DOHH2 (cell line): ENCODE results near the gene HMGXB3.

Experiments used
- H3F3A ChIP-seq: fragments of 200-600 bp; sonication (generic), shearing (Covaris generic); 2 replicates; pipeline ENCODE4 v1.6.0; 2016; ENCODE audit warnings: antibody characterized with exemption, mild to moderate bottlenecking; ENCODE audit not compliant: control insufficient read depth, insufficient read depth
- H3K27ac ChIP-seq: fragments of 200-600 bp; sonication (generic); 2 replicates; pipeline ENCODE4 v1.5.1; 2014; ENCODE audit warnings: low read depth, mild to moderate bottlenecking, low read length, moderate library complexity
- H3K27me3 ChIP-seq: fragments of 200-600 bp; sonication (generic); 2 replicates; pipeline ENCODE4 v1.6.1; 2014; ENCODE audit warnings: mild to moderate bottlenecking, low read length, mixed read lengths; ENCODE audit not compliant: control insufficient read depth
- H3K36me3 ChIP-seq: fragments of 200-600 bp; sonication (generic); 2 replicates; pipeline ENCODE4 v1.6.1; 2014; ENCODE audit warnings: mild to moderate bottlenecking, low read length, moderate library complexity, mixed read lengths; ENCODE audit not compliant: control insufficient read depth
- H3K4me1 ChIP-seq: fragments of 200-600 bp; sonication (generic); 2 replicates; pipeline ENCODE4 v1.6.1; 2014; ENCODE audit warnings: mild to moderate bottlenecking, low read length, mixed read lengths; ENCODE audit not compliant: control insufficient read depth
- H3K4me2 ChIP-seq: fragments of 200-600 bp; sonication (generic); 2 replicates; pipeline ENCODE4 v1.6.0; 2014; ENCODE audit warnings: mild to moderate bottlenecking, low read length, moderate library complexity
- H3K4me3 ChIP-seq: fragments of 200-600 bp; sonication (generic); 2 replicates; pipeline ENCODE4 v1.5.1; 2014; ENCODE audit warnings: mild to moderate bottlenecking, low read length, mixed read lengths
- H3K79me2 ChIP-seq: fragments of 200-600 bp; sonication (generic); 2 replicates; pipeline ENCODE4 v1.6.1; 2014; ENCODE audit warnings: mild to moderate bottlenecking, low read length, mixed read lengths; ENCODE audit not compliant: control insufficient read depth
- H3K9me2 ChIP-seq: fragments of 200-600 bp; sonication (generic); replicated peaks from 2 replicates; pipeline ENCODE4 v1.6.1; 2014; ENCODE audit warnings: mild to moderate bottlenecking, low read length, mixed read lengths; ENCODE audit not compliant: control insufficient read depth
- H3K9me3 ChIP-seq: fragments of 200-600 bp; sonication (generic); 2 replicates; pipeline ENCODE4 v1.6.1; 2014; ENCODE audit warnings: antibody characterized with exemption, low read length, mixed read lengths; ENCODE audit not compliant: control insufficient read depth, insufficient read depth
- H4K20me1 ChIP-seq: fragments of 200-600 bp; sonication (generic); 2 replicates; pipeline ENCODE4 v1.6.0; 2014; ENCODE audit warnings: low read depth, mild to moderate bottlenecking, antibody characterized with exemption, low read length, moderate library complexity; ENCODE audit not compliant: control insufficient read depth, insufficient read depth
- CTCF ChIP-seq: fragments of 200-600 bp; sonication (generic); IDR thresholded peaks from one replicate; pipeline ENCODE4 v1.5.1; 2014; ENCODE audit warnings: antibody characterized with exemption, mild to moderate bottlenecking, low read depth, low read length; ENCODE audit not compliant: poor library complexity, severe bottlenecking
- EZH2phosphoT487 ChIP-seq: fragments of 200-600 bp; sonication (generic); IDR thresholded peaks from 2 replicates; pipeline ENCODE4 v1.6.1; 2017; ENCODE audit warnings: borderline replicate concordance, mild to moderate bottlenecking, antibody characterized with exemption, low read length, moderate library complexity, mixed read lengths

Gene HMGXB3

DNA sequence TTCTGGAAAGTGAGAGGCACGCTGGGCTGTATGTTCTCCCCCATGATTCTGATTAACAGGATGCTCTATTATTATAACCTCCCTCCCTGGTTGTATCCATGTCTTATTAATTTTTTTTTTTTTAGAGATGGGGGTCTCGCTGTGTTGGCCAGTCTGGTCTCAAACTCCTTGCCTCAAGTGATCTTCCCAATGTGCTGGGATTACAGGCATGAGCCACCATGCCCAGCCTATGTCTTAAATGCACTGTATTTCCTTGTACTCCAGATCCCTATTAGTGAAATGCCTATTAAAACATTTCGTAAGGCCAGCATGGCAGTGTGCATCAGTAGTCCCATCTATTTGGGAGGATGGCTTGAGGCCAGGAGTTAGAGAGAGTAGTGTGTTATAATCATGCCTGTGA lies 7.1 kb upstream of the HMGXB3 start:
- no peaks in the 10 kb centered on the region for H3K9me2 ChIP-seq
- 0 out of 2 replicates have a peak, but pooled peaks cover 3% of the 10 kb centered on the region for H3F3A ChIP-seq
- no peaks in the 10 kb centered on the region for H3K27me3 ChIP-seq
- H3K4me3 ChIP-seq, result no peak overlapping the region
- H3K4me1 ChIP-seq, result no peaks in the 10 kb centered on the region
- H3K9me3 ChIP-seq, result no peaks in the 10 kb centered on the region
- no peaks in the 10 kb centered on the region for H3K79me2 ChIP-seq
- TF ChIP-seq EZH2phosphoT487 (no peak), CTCF (no peak)
- H4K20me1 ChIP-seq, result peaks cover 3% of the 10 kb centered on the region; the same call in 1 of the 2 replicates
- H3K27ac ChIP-seq, result no peak overlapping the region
- H3K36me3 ChIP-seq, result no peaks in the 10 kb centered on the region
- no peak overlapping the region for H3K4me2 ChIP-seq

DNA sequence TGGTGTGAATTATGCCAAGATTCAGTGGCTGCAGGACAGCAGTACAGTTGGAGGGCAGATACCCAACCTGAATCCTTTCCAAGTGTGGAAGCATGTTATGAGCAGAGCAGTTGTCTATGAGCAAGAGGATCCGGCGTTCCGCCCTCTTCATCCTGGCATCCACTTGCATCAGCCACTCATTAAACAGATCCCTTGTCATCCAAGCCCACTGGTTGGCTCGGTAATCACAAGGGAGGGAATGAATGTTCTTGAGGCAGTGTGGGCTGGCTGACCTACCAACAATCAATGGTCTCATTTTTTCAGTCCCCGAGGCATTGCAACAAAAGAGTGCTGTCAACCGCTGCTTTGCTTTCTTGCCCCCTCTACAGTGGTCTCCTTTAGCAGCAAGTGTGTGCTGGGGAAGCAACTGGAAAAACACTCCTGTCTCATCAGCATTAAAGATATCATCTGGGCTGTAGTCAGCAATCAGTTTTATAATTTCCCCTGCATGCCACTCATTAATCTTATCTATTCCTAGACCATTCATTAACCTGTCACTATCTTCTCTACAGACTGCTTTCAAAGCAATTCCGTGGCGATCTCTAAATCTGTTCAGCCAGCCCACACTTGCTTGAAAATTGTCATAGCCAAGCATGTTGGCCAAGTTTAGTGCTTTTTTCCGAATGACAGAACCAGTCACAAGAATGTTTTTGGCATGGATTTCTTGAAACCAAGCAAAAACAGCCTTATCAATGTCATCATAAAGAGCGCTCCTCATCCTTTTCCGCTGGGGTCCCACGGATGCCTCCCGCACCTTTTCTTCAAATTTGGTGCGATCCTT lies 4.9 kb upstream of the HMGXB3 start:
- H3K36me3 ChIP-seq, result no peaks in the 10 kb centered on the region; the same call in 1 of the 2 replicates
- no peaks in the 10 kb centered on the region for H3K27me3 ChIP-seq
- no peak overlapping the region for H3K27ac ChIP-seq
- no peaks in the 10 kb centered on the region for H3K9me2 ChIP-seq
- H3K4me2 ChIP-seq, result no peak overlapping the region
- peaks cover 11% of the 10 kb centered on the region for H3K4me1 ChIP-seq
- peaks cover 3% of the 10 kb centered on the region; the same call in 1 of the 2 replicates for H4K20me1 ChIP-seq
- no peak overlapping the region for H3K4me3 ChIP-seq
- H3K9me3 ChIP-seq, result no peaks in the 10 kb centered on the region
- H3F3A ChIP-seq, result peaks cover 13% of the 10 kb centered on the region
- peaks cover 10% of the 10 kb centered on the region for H3K79me2 ChIP-seq
- TF ChIP-seq EZH2phosphoT487, result no peak
- no peak for TF ChIP-seq CTCF

DNA sequence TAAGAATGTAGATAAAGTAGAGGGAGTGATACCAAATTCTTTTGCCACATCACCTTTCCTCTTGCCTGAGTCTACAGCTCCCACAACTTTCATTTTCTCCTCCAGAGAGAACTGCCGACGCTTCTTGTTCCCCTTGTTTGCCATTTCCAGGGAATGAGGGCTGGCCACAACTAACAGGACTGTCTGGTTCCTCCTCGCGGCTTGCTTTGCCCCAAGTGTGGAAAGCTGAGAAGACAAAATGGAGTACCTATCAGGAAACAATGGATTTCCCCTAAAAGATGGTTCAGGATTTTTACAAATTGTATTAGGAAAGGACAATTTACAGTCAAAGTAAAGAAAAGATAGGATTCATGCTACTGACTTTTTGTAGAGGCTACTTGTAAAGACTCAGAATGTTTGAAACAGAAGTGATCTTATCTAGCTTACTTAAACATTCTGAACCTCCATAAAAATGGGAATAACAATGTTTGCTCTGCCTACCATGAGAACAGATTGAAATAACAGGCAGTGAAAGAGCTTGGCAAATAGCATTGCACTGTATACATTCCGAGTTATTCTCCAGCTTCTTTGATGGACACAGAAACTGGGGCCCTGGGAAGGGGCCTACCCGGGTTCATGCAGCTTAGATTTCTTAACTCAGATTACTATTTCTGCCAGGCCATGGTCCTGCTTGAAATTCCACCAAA lies 4.2 kb upstream of the HMGXB3 start:
- no peaks in the 10 kb centered on the region for H3K27me3 ChIP-seq
- H3K4me3 ChIP-seq, result no peak overlapping the region
- H3K79me2 ChIP-seq, result peaks cover 18% of the 10 kb centered on the region
- H3K27ac ChIP-seq, result no peak overlapping the region
- peaks cover 11% of the 10 kb centered on the region for H3K4me1 ChIP-seq
- H4K20me1 ChIP-seq, result 0 out of 2 replicates have a peak, but pooled peaks cover 3% of the 10 kb centered on the region
- H3K9me3 ChIP-seq, result no peaks in the 10 kb centered on the region
- peaks cover 13% of the 10 kb centered on the region for H3F3A ChIP-seq
- no peak overlapping the region for H3K4me2 ChIP-seq
- peaks cover 7% of the 10 kb centered on the region for H3K36me3 ChIP-seq
- no peaks in the 10 kb centered on the region for H3K9me2 ChIP-seq
- TF ChIP-seq EZH2phosphoT487, result no peak
- TF ChIP-seq CTCF, result no peak
